Lower leg skin (tissue), 4 donors: ENCODE data around the gene ZNF280A. TPM values are rescaled to one million over a fixed set of nuclear protein-coding genes. Genes with fewer than 3 reads are reported as not detected.
"Not testable (repeated sequence)": the region's sequence is repeated elsewhere in the genome, so short reads cannot be mapped to it uniquely, and the experiment has no call there.

Source experiments
- DNase-seq, 2 donors: peaks; one replicate each; pipeline ENCODE4 v3.0.0-alpha.2; 2019; ENCODE audit warnings: low spot score in 2 of 2
- H3K4me3 ChIP-seq: fragments of 200-600 bp; sonication (generic); 2 replicates; pipeline ENCODE4 v1.5.1; 2017; ENCODE audit warnings: mild to moderate bottlenecking, low read depth; ENCODE audit not compliant: poor library complexity, severe bottlenecking
- CTCF ChIP-seq, 3 donors: fragments of 450-650 bp; IDR thresholded peaks; one replicate each; pipeline ENCODE4 v1.5.1; 2016; ENCODE audit warnings: antibody characterized with exemption in 3 of 3, mild to moderate bottlenecking in 3 of 3, moderate library complexity in 2 of 3
- POLR2A ChIP-seq, 2 donors: fragments of 450-650 bp; IDR thresholded peaks; one replicate each; pipeline ENCODE4 v1.6.1; 2016 to 2017; ENCODE audit warnings: antibody characterized with exemption in 2 of 2, mild to moderate bottlenecking in 1 of 2, moderate library complexity in 1 of 2
- WGBS, 2 donors: methylation state at CpG; one replicate each; pipeline ENCODE4 v1.1.5; 2018; 5-methylcytosine and 5-hydroxymethylcytosine counted together
- intact Hi-C: fragments of 100-400 bp; cut with DNase I; formaldehyde crosslinking; loops from one replicate; pipeline ENCODE4 v1.15.0; 2023; ENCODE audit warnings: low total_unique reads
- total RNA-seq, 4 donors: library from RNA; depleted of rRNA; stranded (reverse); fragments of >200 nt; gene quantifications; one replicate each; pipeline ENCODE4 v1.1.0, GENCODE V29; 2016

Gene ZNF280A
- total RNA-seq, 4 donors from 2014 or later = 0.32 TPM; not detected in 3

GRCh38 chr22:22512951-22513350 is 7.1 kb downstream of the ZNF280A start:
- no peak for DNase-seq
- no peak overlapping the region for H3K4me3 ChIP-seq
- WGBS, 2 donors = 76 to 84% methylated on average over 5 of the region's 5 CpGs
- intact Hi-C loops = no loop called here
- TF ChIP-seq POLR2A (IDR thresholded peaks at IDR 0.05) = no peak
- TF ChIP-seq CTCF (IDR thresholded peaks at IDR 0.05) = no peak

- DNase-seq, intact Hi-C loops, H3K4me3 ChIP-seq: not testable (repeated sequence)
- WGBS, 2 donors = 95 to 97% methylated on average over 7 of the region's 7 CpGs
Measured at GRCh38 chr22:22510833-22511232, 9.2 kb downstream of the ZNF280A start.

- H3K4me3 ChIP-seq, intact Hi-C loops, DNase-seq: not testable (repeated sequence)
- 96 to 97% methylated on average over 6 of the region's 6 CpGs for WGBS, 2 donors
Measured at GRCh38 chr22:22509912-22510311, 10.2 kb downstream of the ZNF280A start.

- intact Hi-C loops = no loop called here
- H3K4me3 ChIP-seq = peak within 1 kb of the TSS; percentile 42
- TF ChIP-seq POLR2A (IDR thresholded peaks at IDR 0.05) (no peak), CTCF (IDR thresholded peaks at IDR 0.05) (no peak)
- WGBS, 2 donors = 4 to 7% methylated on average over 14 to 55 of the region's 72 CpGs
- no peak for DNase-seq
Measured at GRCh38 chr22:22508274-22509176, 11.5 kb downstream of the ZNF280A start, which contains the start of gene ZNF280B. Gene ZNF280B (minus strand): TSS chr22:22508742. CDS start chr22:22489398, 19,344 bp downstream.

GRCh38 chr22:22507743-22508273 is 12.3 kb downstream of the ZNF280A start:
- TF ChIP-seq POLR2A (IDR thresholded peaks at IDR 0.05) (no peak), CTCF (IDR thresholded peaks at IDR 0.05) (no peak)
- 33 to 39% methylated on average over 13 of the region's 13 CpGs for WGBS, 2 donors
- no peak for DNase-seq
- intact Hi-C loops = no loop called here
- peak overlapping the region; percentile 42 for H3K4me3 ChIP-seq

- TF ChIP-seq POLR2A (IDR thresholded peaks at IDR 0.05) = no peak
- no peak overlapping the region for H3K4me3 ChIP-seq
- WGBS, 2 donors = 100% methylated on average over 1 of the region's 1 CpG
- DNase-seq = no peak
- intact Hi-C loops = no loop called here
Measured at GRCh38 chr22:22506736-22507135, 13.3 kb downstream of the ZNF280A start.

GRCh38 chr22:22498267-22498666 is 21.8 kb downstream of the ZNF280A start:
- TF ChIP-seq POLR2A (IDR thresholded peaks at IDR 0.05) (no peak), CTCF (IDR thresholded peaks at IDR 0.05) (no peak)
- 80 to 84% methylated on average over 2 of the region's 2 CpGs for WGBS, 2 donors
- DNase-seq = no peak
- H3K4me3 ChIP-seq = no peak overlapping the region
- intact Hi-C loops = no loop called here

- H3K4me3 ChIP-seq, intact Hi-C loops, DNase-seq: not testable (repeated sequence)
- WGBS, 2 donors = 90 to 94% methylated on average over 3 of the region's 3 CpGs
Measured at GRCh38 chr22:22491589-22491988, 28.5 kb downstream of the ZNF280A start.
